Thymus (tissue), 11 donors: Measurements from ENCODE around the gene SAMD11. TPM values are rescaled to one million over a fixed set of nuclear protein-coding genes. Genes with fewer than 3 reads are reported as not detected.

Experiments
- DNase-seq, 9 donors: peaks; one replicate each; pipeline ENCODE4 v3.0.0-alpha.2; 2013; ENCODE audit warnings: low spot score in 9 of 9, low read depth in 6 of 9, missing footprints in 1 of 9
- H3K27ac ChIP-seq, 2 donors: one replicate each; pipeline ENCODE4 v1.5.1; 2013; ENCODE audit warnings: control low read depth in 1 of 2, low read depth in 1 of 2, low read length in 1 of 2, mild to moderate bottlenecking in 1 of 2, moderate library complexity in 1 of 2
- H3K27me3 ChIP-seq, 2 donors: one replicate each; pipeline ENCODE4 v1.5.1; 2013; ENCODE audit warnings: low read length in 1 of 2; ENCODE audit not compliant: control insufficient read depth in 2 of 2, insufficient read depth in 1 of 2
- H3K36me3 ChIP-seq, 2 donors: one replicate each; pipeline ENCODE4 v1.5.1; 2013; ENCODE audit warnings: low read length in 1 of 2, mild to moderate bottlenecking in 1 of 2, moderate library complexity in 1 of 2; ENCODE audit not compliant: control insufficient read depth in 2 of 2, insufficient read depth in 2 of 2
- H3K4me1 ChIP-seq, 2 donors: one replicate each; pipeline ENCODE4 v1.5.1; 2013; ENCODE audit warnings: low read length in 2 of 2; ENCODE audit not compliant: control insufficient read depth in 2 of 2, insufficient read depth in 2 of 2
- H3K4me3 ChIP-seq, 2 donors: one replicate each; pipeline ENCODE4 v1.5.1; 2013; ENCODE audit warnings: low read length in 2 of 2, control low read depth in 1 of 2, mild to moderate bottlenecking in 1 of 2
- H3K9me3 ChIP-seq, 2 donors: one replicate each; pipeline ENCODE4 v1.5.1; 2013; ENCODE audit warnings: low read length in 1 of 2, mild to moderate bottlenecking in 1 of 2; ENCODE audit not compliant: control insufficient read depth in 2 of 2, insufficient read depth in 1 of 2
- WGBS: extraction: QIAGEN DNeasy Blood & Tissue Kit; methylation state at CpG from one replicate; pipeline ENCODE4 v1.1.7; 2013; 5-methylcytosine and 5-hydroxymethylcytosine counted together
- polyA plus RNA-seq: library from polyadenylated mRNA; stranded (reverse); fragments of 200-250 nt; gene quantifications from one replicate; pipeline ENCODE4 v1.2.3, GENCODE V29; 2013
- total RNA-seq: library from RNA; stranded (reverse); fragments of 120-200 nt; gene quantifications from one replicate; pipeline ENCODE4 v1.2.4, GENCODE V29; 2013
- donor health status: healthy.

Gene SAMD11
- total and polyA plus RNA-seq, 2 donors: 0.38 to 1.7 TPM

DNA sequence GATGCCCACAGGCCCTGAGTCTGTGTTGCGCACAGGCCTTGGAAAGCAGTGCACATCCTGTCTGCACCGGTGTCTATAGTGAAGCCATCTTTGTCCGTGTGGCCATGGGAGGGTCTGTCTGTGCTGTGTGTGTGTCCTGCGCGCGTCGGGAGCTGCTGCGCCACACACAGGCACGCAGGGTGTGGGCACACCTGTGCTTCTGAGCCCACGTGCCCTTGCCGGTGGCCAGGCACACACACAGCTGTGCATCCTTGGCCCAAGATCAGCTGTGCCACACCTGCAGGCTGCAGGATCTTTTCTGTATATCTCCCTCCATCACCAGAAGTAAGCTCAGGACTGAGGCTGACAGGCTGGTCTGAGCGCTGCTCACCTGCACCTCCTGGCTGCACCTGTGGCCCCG lies 3.2 kb upstream of the SAMD11 start:
- no peak overlapping the region for H3K4me3 ChIP-seq
- H3K36me3 ChIP-seq: no peaks in the 10 kb centered on the region
- WGBS: 9% methylated on average over 13 of the region's 13 CpGs
- H3K4me1 ChIP-seq: peaks cover 20 to 26% of the 10 kb centered on the region in 2 donors
- peaks cover 61 to 96% of the 10 kb centered on the region in 2 donors for H3K27me3 ChIP-seq
- DNase-seq: no peak
- no peak overlapping the region for H3K27ac ChIP-seq
- H3K9me3 ChIP-seq: peaks cover 0 to 8% of the 10 kb centered on the region in 2 donors

DNA sequence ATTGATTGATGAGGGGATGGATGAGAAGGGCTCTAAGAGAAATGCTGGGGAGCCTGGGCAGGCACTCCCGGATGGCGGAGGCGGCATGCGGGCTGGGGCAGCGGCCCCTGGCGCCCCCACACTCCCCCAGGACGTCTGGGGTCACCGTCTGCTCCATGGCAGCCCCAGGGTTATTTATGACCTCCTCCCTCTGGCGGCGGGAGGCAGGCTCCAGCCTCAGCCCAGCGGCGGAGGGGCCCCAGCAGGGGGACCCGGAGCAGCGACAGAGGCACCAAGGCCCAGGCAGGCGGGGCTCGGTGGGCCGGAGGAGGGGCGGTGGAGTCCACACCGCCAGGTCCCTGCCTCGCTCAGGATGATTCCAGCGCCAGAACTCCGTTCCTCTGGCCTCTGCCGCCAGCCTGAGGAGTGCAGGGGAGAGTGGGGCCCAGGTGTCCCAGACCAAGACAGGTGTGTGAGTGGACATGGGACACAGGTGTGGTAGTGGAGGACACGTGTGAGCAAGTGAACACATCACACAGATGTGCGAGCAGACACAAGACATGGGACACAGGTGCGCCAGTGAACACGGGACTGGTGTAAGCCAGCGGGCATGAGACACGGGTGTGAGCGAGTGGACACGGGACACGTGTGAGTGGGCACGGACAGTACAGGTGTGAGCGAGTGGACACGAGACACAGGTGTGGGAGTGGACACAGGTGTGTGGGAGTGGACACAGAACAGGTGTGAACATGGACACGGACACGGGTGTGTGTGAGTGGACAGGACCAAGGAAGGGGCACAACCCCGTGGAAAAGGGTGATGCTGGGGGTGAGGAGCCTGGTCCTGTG lies 2.5 kb upstream of the SAMD11 start:
- Histone ChIP-seq H3K36me3 (no peaks in the 10 kb centered on the region), H3K4me3 (no peak overlapping the region), H3K27me3 (peaks cover 67 to 96% of the 10 kb centered on the region in 2 donors), H3K4me1 (peaks cover 20 to 28% of the 10 kb centered on the region in 2 donors), H3K9me3 (peaks cover 1 to 8% of the 10 kb centered on the region in 2 donors), H3K27ac (no peak overlapping the region)
- peak in 3 of 9 donors; percentile 40 to 61 (median 45) for DNase-seq
- 35% methylated on average over 38 of the region's 38 CpGs for WGBS

DNA sequence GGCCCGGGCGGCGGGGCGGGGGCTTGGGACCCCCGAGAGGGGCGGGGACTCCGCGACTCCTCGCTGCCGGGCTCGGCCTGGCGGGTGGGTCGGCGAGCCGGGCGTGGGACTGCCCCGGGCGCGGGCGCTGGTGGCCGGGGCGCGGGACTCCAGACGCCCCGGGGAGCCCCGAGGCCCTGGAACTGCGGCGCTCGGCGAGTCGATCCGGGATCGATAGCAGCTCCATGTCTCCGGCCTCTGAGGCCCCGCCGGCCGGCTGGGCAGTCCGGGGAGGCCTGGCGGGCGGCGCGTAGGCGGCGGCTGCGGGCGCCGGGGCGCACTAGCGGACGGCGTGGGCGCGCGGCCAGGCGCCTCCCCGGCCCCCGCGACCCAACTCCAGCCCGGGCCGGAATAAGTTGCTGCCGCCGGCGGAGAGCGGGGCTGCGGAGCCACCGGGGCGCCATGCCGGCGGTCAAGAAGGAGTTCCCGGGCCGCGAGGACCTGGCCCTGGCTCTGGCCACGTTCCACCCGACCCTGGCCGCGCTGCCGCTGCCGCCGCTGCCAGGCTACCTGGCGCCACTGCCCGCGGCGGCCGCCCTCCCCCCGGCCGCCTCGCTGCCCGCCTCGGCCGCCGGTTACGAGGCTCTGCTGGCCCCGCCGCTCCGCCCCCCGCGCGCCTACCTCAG lies 400 bp downstream of the SAMD11 start:
- H3K4me1 ChIP-seq: peaks cover 20 to 28% of the 10 kb centered on the region in 2 donors
- H3K4me3 ChIP-seq: peak overlapping the region in 1 of 2 donors; percentile 47
- no peak overlapping the region for H3K27ac ChIP-seq
- H3K36me3 ChIP-seq: no peaks in the 10 kb centered on the region
- peaks cover 83 to 96% of the 10 kb centered on the region in 2 donors for H3K27me3 ChIP-seq
- peaks cover 1 to 8% of the 10 kb centered on the region in 2 donors for H3K9me3 ChIP-seq
- DNase-seq: no peak
- under 1% methylated on average over 98 of the region's 98 CpGs for WGBS

DNA sequence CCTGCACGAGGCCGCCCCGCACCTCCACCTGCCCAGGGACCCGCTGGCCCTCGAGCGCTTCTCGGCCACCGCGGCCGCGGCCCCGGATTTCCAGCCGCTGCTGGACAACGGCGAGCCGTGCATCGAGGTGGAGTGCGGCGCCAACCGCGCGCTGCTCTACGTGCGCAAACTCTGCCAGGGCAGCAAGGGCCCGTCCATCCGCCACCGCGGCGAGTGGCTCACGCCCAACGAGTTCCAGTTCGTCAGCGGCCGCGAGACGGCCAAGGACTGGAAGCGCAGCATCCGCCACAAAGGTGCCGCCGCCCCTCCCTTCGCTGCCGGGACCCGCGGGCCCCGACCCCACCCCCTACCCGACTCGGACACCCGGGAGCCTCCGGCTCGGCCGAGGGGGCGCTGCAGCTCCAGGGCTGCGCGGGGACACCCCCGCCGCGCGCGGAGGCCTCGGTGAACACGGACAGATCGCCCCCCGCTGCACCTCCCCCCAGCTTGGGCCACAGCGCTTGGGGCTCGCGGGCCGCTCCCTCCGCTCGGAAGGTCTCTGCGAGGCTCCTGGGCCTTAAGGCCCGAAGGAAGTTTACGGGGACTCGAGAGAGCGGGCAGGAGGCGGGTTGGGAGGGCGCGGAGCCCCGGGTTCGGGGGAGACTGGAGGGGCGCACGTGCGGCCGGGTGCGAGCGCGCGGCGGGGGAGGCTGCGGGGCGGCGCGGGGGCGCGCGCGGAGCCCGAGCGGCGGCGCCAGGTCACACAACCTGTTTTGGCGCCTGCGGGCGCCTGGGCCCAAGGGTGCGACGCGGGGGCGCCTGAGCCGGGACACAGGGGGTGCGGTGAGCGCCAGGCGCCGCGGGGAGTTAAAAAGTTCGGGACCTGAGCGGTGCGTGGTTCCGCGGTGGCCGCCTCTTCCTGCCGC lies 1.2 kb downstream of the SAMD11 start:
- peaks cover 79 to 97% of the 10 kb centered on the region in 2 donors for H3K27me3 ChIP-seq
- peaks cover 20 to 28% of the 10 kb centered on the region in 2 donors for H3K4me1 ChIP-seq
- no peak for DNase-seq
- peak overlapping the region in 1 of 2 donors; percentile 47 for H3K4me3 ChIP-seq
- no peak overlapping the region for H3K27ac ChIP-seq
- no peaks in the 10 kb centered on the region for H3K36me3 ChIP-seq
- whole genome bisulfite sequencing: 1% methylated on average over 120 of the region's 120 CpGs
- H3K9me3 ChIP-seq: peaks cover 1 to 8% of the 10 kb centered on the region in 2 donors

DNA sequence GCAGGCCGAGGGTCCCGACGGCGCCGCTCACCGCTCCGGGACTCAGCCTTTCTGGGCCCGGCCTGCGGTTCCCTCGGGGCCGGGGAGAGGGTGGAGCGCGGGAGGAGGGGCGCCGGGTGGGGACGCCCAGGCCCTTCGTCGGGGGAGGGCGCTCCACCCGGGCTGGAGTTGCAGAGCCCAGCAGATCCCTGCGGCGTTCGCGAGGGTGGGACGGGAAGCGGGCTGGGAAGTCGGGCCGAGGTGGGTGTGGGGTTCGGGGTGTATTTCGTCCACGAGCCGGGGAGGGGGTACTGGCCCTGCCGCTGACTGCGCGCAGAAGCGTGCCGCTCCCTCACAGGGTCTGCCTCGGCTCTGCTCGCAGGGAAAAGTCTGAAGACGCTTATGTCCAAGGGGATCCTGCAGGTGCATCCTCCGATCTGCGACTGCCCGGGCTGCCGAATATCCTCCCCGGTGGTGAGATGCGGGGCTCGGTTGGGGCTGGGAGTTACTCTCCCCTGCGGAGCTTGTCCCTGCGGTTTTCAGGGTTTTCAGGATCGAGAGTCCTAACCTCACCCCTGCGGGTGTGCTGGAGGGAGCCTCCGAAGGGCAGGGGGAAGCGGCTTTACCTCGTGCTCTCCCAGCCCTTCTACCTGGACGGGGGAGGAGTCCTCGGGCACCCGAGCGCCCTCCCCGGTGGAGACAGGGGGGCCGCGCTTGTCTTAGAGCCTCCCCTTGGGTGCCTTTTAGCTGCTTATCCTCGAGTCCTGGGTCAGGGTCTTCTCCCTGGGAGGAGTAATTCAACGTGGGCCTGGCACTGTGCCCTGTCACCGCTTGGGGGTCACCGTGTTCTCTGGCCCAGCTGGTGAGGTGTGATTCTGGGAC lies 2.1 kb downstream of the SAMD11 start:
- DNase-seq: no peak
- H3K4me1 ChIP-seq: peaks cover 20 to 22% of the 10 kb centered on the region in 2 donors
- no peaks in the 10 kb centered on the region for H3K36me3 ChIP-seq
- H3K27ac ChIP-seq: no peak overlapping the region
- H3K27me3 ChIP-seq: peaks cover 74 to 97% of the 10 kb centered on the region in 2 donors
- H3K4me3 ChIP-seq: peak overlapping the region in 1 of 2 donors; percentile 47
- peaks cover 0 to 1% of the 10 kb centered on the region in 2 donors for H3K9me3 ChIP-seq
- WGBS: 7% methylated on average over 65 of the region's 65 CpGs

DNA sequence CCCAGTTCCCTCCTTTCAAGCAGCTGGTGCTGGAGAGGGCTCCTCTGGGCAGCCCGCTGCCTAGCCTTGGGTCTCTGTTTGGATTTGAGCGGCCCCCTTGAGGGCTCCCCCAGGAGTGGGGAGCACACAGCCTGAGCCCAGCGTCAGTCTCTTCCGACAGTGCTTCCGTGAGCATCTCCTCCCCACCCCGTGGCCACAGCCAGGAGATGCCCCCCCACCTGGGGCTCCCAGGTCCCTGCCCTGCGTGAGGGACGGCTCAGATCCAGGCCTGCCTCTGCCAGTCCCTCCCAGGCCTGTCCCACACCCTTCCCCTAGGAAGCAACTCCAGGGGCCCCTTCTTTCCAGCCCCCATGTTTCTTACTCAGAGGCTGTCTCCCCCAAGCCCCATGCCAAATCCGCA lies 3.5 kb downstream of the SAMD11 start:
- peaks cover 13 to 16% of the 10 kb centered on the region in 2 donors for H3K4me1 ChIP-seq
- 88% methylated on average over 9 of the region's 9 CpGs for WGBS
- DNase-seq: no peak
- H3K9me3 ChIP-seq: peaks cover 0 to 1% of the 10 kb centered on the region in 2 donors
- no peak overlapping the region for H3K27ac ChIP-seq
- H3K27me3 ChIP-seq: peaks cover 65 to 96% of the 10 kb centered on the region in 2 donors
- no peaks in the 10 kb centered on the region for H3K36me3 ChIP-seq
- H3K4me3 ChIP-seq: no peak overlapping the region

DNA sequence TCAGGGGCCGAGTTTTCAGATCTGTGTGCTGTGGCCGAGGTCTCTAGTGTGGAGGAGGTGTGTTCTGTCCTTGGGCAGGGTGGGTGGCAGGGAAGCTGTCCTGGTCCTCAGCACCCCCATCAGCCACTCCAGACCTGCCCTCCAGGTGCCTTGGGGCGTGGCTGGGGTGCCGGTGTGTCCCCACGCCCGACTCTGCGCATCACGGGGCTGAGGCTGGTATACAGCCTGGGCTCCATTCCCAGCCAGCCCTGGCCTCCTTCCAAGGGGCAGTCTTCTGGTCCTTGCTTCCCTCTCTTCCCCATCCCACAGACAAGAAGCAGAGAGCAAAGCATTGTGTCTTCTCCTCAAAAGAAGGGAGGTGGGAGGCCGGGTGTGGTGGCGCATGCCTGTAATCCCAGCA lies 4.0 kb downstream of the SAMD11 start:
- Histone ChIP-seq H3K36me3 (no peaks in the 10 kb centered on the region), H3K27me3 (peaks cover 64 to 96% of the 10 kb centered on the region in 2 donors), H3K9me3 (peaks cover 0 to 1% of the 10 kb centered on the region in 2 donors), H3K27ac (no peak overlapping the region), H3K4me1 (peaks cover 13 to 16% of the 10 kb centered on the region in 2 donors), H3K4me3 (no peak overlapping the region)
- DNase-seq: no peak
- 91% methylated on average over 10 of the region's 10 CpGs for WGBS
